Progenitor cell of endocrine pancreas (in vitro differentiated cells): ENCODE measurements around the gene THSD4. TPM values are rescaled to one million over a fixed set of nuclear protein-coding genes. Genes with fewer than 3 reads are reported as not detected.
A peak's percentile ranks its signal among the peaks of the same experiment; 100 is the strongest.

Experiments used
- DNase-seq: peaks from one replicate; pipeline ENCODE4 v3.0.0; 2021; ENCODE audit warnings: low spot score; ENCODE audit not compliant: unreplicated experiment
- H3K27ac Mint-ChIP-seq: 2 replicates; pipeline ENCODE4 v1.8.0; 2021; ENCODE audit warnings: mild to moderate bottlenecking, moderate library complexity, mixed read lengths
- H3K27me3 Mint-ChIP-seq: 2 replicates; pipeline ENCODE4 v1.8.0; 2021; ENCODE audit warnings: mixed read lengths
- H3K36me3 Mint-ChIP-seq: 2 replicates; pipeline ENCODE4 v1.8.0; 2022; ENCODE audit warnings: mixed read lengths; ENCODE audit not compliant: insufficient read depth
- H3K4me1 Mint-ChIP-seq: 2 replicates; pipeline ENCODE4 v1.8.0; 2021; ENCODE audit warnings: low read depth, mixed read lengths
- H3K4me3 Mint-ChIP-seq: 2 replicates; pipeline ENCODE4 v1.8.0; 2021; ENCODE audit warnings: low read depth, mild to moderate bottlenecking, moderate library complexity, mixed read lengths
- H3K9me3 Mint-ChIP-seq: 2 replicates; pipeline ENCODE4 v1.8.0; 2021; ENCODE audit warnings: low read depth, mixed read lengths
- CTCF ChIP-seq: fragments of 200-600 bp; sonication (generic); IDR thresholded peaks from one replicate; pipeline ENCODE4 v1.5.0; 2021; ENCODE audit warnings: antibody characterized with exemption, mild to moderate bottlenecking; ENCODE audit not compliant: unreplicated experiment
- total RNA-seq: library from RNA; stranded (reverse); gene quantifications from 2 replicates; pipeline ENCODE4 v1.2.1, GENCODE V29; 2021

The THSD4 gene
- total RNA-seq, 1 donor from 2014 or later = 6.8 TPM

GRCh38 chr15:71575474-71576045 is 460.3 kb downstream of the THSD4 start:
- H3K9me3 Mint-ChIP-seq = no peaks in the 10 kb centered on the region
- H3K4me3 Mint-ChIP-seq = no peak overlapping the region
- no peaks in the 10 kb centered on the region for H3K36me3 Mint-ChIP-seq
- no peak for DNase-seq
- peak; percentile 47 for TF ChIP-seq CTCF
- H3K4me1 Mint-ChIP-seq = no peaks in the 10 kb centered on the region
- no peak overlapping the region for H3K27ac Mint-ChIP-seq
- peaks cover 5% of the 10 kb centered on the region for H3K27me3 Mint-ChIP-seq

GRCh38 chr15:71577071-71577470 is 461.8 kb downstream of the THSD4 start:
- Mint-ChIP-seq H3K36me3 (no peaks in the 10 kb centered on the region), H3K9me3 (peaks cover 2% of the 10 kb centered on the region), H3K4me3 (no peak overlapping the region), H3K27ac (no peak overlapping the region), H3K4me1 (no peaks in the 10 kb centered on the region), H3K27me3 (peaks cover 5% of the 10 kb centered on the region)
- no peak for TF ChIP-seq CTCF
- DNase-seq = no peak

- H3K4me3 Mint-ChIP-seq = no peak overlapping the region
- H3K9me3 Mint-ChIP-seq = peaks cover 24% of the 10 kb centered on the region
- no peaks in the 10 kb centered on the region for H3K4me1 Mint-ChIP-seq
- H3K27me3 Mint-ChIP-seq = no peaks in the 10 kb centered on the region
- no peak overlapping the region for H3K27ac Mint-ChIP-seq
- H3K36me3 Mint-ChIP-seq = peaks cover 4% of the 10 kb centered on the region
- TF ChIP-seq CTCF = no peak
- DNase-seq = no peak
Measured at GRCh38 chr15:71581398-71581930, 466.2 kb downstream of the THSD4 start.

GRCh38 chr15:71585159-71585558 is 469.9 kb downstream of the THSD4 start:
- DNase-seq = no peak
- H3K27me3 Mint-ChIP-seq = no peaks in the 10 kb centered on the region
- TF ChIP-seq CTCF = no peak
- H3K9me3 Mint-ChIP-seq = peaks cover 27% of the 10 kb centered on the region
- peaks cover 4% of the 10 kb centered on the region for H3K36me3 Mint-ChIP-seq
- no peak overlapping the region for H3K4me3 Mint-ChIP-seq
- peaks cover 4% of the 10 kb centered on the region for H3K4me1 Mint-ChIP-seq
- H3K27ac Mint-ChIP-seq = no peak overlapping the region

GRCh38 chr15:71586463-71586862 is 471.2 kb downstream of the THSD4 start:
- no peak for TF ChIP-seq CTCF
- H3K27ac Mint-ChIP-seq = no peak overlapping the region
- H3K4me1 Mint-ChIP-seq = peaks cover 4% of the 10 kb centered on the region
- peaks cover 4% of the 10 kb centered on the region for H3K36me3 Mint-ChIP-seq
- peaks cover 27% of the 10 kb centered on the region for H3K9me3 Mint-ChIP-seq
- no peak for DNase-seq
- no peaks in the 10 kb centered on the region for H3K27me3 Mint-ChIP-seq
- H3K4me3 Mint-ChIP-seq = no peak overlapping the region
